ENCODE measurements around the gene CYP26B1.

Gene CYP26B1

DNA sequence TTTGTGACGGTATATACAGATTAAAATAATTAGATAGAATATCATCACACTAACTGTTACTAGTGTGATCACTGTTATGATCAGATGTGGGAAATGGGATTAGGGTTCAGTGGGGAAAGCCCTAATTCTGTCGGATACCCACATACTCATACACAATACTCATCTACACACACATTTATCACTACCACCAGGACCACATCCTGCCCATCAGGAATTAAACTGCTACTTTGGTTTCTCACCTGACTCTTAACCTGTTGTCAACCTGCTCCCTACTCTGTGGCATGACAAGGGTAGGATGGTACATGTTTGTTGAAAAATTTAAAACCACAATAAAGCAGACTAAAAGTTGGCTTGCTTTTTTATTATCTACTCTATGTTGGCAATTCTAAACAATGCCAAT is 24.8 kb upstream of the CYP26B1 start:
- TF ChIP-seq, protein P1, sequence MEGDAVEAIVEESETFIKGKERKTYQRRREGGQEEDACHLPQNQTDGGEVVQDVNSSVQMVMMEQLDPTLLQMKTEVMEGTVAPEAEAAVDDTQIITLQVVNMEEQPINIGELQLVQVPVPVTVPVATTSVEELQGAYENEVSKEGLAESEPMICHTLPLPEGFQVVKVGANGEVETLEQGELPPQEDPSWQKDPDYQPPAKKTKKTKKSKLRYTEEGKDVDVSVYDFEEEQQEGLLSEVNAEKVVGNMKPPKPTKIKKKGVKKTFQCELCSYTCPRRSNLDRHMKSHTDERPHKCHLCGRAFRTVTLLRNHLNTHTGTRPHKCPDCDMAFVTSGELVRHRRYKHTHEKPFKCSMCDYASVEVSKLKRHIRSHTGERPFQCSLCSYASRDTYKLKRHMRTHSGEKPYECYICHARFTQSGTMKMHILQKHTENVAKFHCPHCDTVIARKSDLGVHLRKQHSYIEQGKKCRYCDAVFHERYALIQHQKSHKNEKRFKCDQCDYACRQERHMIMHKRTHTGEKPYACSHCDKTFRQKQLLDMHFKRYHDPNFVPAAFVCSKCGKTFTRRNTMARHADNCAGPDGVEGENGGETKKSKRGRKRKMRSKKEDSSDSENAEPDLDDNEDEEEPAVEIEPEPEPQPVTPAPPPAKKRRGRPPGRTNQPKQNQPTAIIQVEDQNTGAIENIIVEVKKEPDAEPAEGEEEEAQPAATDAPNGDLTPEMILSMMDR (IDR thresholded peaks at IDR 0.05; ENCODE audit: low read depth, low read length): no peak
- DNase-seq (ENCODE audit: extremely low read depth, low read depth): no peak

DNA sequence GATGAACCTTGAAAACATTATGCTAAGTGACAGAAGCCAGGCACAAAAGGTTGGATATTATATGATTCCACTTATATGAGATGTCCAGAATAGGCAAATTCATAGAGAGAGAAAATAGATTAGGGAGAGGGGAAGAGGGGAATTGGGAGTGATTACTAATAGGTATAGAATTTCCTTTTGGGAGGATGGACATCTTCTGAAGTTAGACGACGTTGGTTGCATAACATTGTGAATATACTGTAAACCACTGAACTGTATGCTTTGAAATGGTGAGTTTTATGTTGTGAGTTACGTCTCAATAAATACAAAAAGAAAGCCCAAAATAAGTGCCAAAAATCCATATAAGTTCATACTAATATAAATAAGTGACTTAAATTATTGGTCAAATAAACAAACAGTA is 18.6 kb upstream of the CYP26B1 start:
- TF ChIP-seq, protein P1 (IDR thresholded peaks at IDR 0.05; ENCODE audit: low read depth, low read length): no peak
- no peak for DNase-seq (ENCODE audit: extremely low read depth, low read depth)

DNA sequence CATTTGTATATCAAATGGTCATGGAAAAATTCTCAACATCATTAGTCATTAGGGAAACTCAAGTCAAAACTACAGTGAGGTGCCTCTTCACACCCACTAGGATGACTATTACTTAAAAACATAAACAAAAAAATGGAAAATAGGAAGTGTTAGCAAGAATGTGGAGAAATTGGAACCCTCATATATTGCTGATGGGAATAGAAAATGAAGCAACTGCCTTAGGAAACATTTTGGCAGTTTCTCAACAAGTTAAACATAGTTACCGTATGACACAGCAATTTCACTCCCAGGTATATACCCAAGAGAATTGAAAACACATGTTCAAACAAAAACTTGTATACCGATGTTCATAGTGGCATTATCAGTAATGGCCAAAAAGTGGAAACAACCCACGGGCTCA is 18.1 kb upstream of the CYP26B1 start:
- TF ChIP-seq, protein P1 (IDR thresholded peaks at IDR 0.05; ENCODE audit: low read depth, low read length): no peak
- no peak for DNase-seq (ENCODE audit: extremely low read depth, low read depth)

DNA sequence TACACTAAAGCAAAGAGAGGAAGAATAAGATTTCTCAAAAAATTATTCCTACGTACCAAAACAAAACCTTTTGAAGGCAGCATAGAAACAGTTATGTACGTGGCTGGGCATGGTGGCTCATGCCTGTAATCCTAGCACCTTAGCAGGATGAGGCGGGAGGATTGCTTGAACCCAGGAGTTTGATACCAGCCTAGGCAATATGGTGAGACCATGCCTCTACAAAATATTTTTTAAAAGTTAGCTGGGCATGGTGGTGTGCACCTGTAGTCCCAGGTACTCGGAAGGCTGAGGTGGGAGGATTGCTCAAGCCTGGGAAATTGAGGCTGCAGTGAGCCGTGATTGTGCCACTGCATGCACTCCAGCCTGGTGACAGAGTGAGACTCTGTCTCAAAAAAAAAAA is 14.9 kb upstream of the CYP26B1 start:
- TF ChIP-seq, protein P1 (IDR thresholded peaks at IDR 0.05; ENCODE audit: low read depth, low read length): no peak
- DNase-seq (ENCODE audit: extremely low read depth, low read depth): no peak

DNA sequence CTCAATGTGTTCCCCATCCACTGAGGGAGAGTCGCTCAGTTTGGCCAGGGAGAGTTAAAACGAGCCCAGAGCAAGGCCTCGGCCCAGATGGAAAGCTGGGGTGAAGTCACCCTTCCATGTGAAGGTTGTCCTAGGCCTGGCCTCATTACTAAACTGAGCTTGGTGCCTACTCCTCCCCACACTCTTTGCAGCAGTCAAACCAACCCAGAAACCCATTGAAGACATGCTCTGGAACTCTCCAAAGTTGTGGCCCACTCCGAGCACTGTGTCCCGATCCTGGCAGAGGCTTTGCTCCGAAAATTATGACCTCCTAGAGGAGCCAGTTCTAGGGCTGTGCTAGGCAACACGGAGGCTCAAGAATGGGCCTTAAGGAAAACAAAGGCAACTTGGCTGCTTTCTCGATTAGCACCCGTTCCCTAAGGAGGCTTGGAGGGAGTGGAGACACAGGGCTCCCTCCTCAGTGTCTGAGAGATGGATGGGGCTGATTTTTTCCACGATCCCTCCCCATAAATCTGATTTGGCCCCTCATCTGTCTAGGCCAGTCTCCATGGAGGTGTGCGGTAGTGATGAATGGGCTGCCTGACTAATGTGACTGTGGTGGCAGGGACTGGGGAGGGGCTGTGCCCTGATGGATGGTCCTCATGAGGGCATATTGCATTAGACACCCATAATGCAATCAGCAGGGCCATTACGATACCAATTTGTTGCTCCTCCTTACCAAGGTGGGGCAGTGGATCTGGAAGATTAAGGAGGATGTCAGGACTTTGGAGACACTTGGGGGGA is 11.7 kb upstream of the CYP26B1 start:
- TF ChIP-seq, protein P1 (IDR thresholded peaks at IDR 0.05; ENCODE audit: low read depth, low read length): no peak

DNA sequence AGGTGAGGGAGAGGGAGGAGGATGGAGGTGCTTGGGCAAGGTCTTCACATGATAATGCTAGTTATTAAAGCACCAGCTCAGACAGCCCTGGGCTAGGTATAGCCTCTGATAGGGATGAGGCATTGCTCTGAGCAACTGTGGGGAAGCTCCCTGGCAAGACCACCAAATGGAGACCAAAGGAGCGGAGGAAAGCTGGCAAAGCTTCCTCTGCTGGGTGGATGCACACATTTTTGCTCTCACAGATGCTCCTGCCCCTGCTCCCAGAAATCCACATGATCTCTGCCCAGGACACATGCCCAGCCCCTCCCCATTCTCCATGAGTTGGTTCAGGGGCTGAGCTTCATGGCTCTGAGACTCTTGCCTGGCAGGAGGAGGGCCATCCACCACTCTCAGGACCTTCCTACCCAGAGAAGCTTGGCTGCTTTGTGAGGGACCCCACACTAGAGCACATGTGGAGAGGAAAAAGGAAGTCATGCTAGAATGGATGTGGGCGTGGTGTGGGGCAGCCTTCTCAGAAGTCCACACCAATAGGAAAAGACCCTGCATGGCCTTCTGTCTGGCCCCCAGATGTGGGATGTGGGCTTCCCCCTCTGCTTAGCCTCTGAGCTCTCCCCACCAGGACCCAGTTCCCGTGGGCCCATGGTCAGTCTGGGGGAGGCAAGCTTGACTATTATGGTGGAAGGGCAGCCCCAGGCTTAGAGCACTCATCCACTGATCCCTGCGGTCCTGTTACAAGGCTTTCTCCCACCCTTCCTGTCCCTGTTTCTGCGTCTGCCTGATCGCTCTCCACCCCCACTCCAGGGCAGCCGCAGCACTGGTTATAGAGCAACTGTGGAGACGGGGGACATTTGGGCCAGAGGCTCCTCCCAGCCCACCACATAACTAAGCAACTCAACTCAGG is 10.5 kb upstream of the CYP26B1 start:
- TF ChIP-seq, protein P1 (IDR thresholded peaks at IDR 0.05; ENCODE audit: low read depth, low read length): no peak
- no peak for DNase-seq (ENCODE audit: extremely low read depth, low read depth)

More for the DNA sequence above, 11.7 kb upstream of the CYP26B1 start:
- no peak for DNase-seq (ENCODE audit: extremely low read depth, low read depth)

DNA sequence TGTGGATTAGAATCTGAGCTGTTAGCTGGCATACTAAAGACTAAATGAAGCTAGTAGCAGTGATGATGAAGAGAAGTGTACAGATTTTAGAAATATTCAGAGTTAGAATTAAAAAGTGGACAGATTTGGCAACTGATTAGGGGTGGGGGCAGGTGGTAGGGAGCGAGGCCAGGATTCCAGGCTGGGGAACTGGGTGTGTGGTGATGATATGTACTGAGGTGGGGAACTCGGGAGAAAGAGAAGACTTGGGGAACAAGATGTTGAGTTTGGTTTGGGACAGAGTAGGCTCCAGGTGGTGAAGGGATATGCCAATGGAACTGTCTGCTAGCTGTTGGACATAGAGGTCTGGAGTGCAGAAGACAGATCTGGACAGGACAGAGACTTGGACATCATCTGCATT is 9.2 kb upstream of the CYP26B1 start:
- DNase-seq (ENCODE audit: extremely low read depth, low read depth): no peak
- TF ChIP-seq, protein P1 (IDR thresholded peaks at IDR 0.05; ENCODE audit: low read depth, low read length): no peak
